Measurements from ENCODE around the gene PAPPA. TPM values are rescaled to one million over a fixed set of nuclear protein-coding genes. Genes with fewer than 3 reads are reported as not detected.

The PAPPA gene
- total RNA-seq, 2 experiments from 2014 or later: not detected

DNA sequence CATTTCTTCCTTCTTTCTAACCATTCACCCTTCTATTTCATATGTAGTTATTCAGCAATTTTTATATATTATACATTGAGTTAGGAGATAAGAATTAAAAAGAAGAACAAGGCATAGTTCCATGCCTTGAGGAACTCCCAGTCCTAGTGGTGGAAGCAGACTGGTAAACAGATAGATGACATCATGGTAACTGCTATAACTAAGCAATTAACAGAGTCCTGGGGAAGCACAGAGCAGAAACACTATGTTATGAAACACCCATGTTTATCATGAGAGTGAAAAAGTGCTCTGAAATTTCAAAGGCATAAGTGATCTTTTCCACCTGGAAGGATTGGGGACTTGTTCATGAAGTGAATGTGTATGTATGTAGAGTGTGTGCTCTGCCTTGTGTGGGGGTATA lies 14.6 kb downstream of the PAPPA start:
- no TSS peak for BruUV-seq (replicated peaks)
- ChIA-PET POLR2A (no interaction called here), CTCF (ENCODE audit: unreplicated experiment) (no interaction called here)

GRCh38 chr9:116172216-116172615 lies 18.6 kb downstream of the PAPPA start:
- no peak for DNase-seq (ENCODE audit: low spot score)
- H3K4me2 ChIP-seq (ENCODE audit: low read length): no peak overlapping the region
- POLR2A ChIA-PET: no interaction called here
- no peaks in the 10 kb centered on the region for H4K20me1 ChIP-seq (ENCODE audit: insufficient read depth, low read length)
- no peaks in the 10 kb centered on the region for H3K9me3 ChIP-seq (ENCODE audit: low read length)
- H3K27ac ChIP-seq (ENCODE audit: low read depth, low read length, poor library complexity, severe bottlenecking): no peak overlapping the region
- no peak overlapping the region for H2AFZ ChIP-seq (ENCODE audit: low read length)
- CTCF ChIA-PET (ENCODE audit: unreplicated experiment): no interaction called here
- BruUV-seq (replicated peaks): no TSS peak
- H3K9me2 ChIP-seq (ENCODE audit: insufficient read depth, low read length): no peaks in the 10 kb centered on the region
- no peaks in the 10 kb centered on the region for H3K79me2 ChIP-seq (ENCODE audit: insufficient read depth, low read depth, low read length)
- no peaks in the 10 kb centered on the region for H3K4me1 ChIP-seq (ENCODE audit: insufficient read depth, low read length, poor library complexity, severe bottlenecking)
- TF ChIP-seq CTCF (conservative IDR thresholded peaks at IDR 0.05; ENCODE audit: low read length) (no peak), EZH2phosphoT487 (IDR thresholded peaks at IDR 0.05; ENCODE audit: borderline replicate concordance, low read depth, low read length) (no peak)
- H3K4me3 ChIP-seq (ENCODE audit: low read depth, low read length, poor library complexity, severe bottlenecking): no peak overlapping the region
- intact Hi-C loops (cut with micrococcal nuclease; ENCODE audit: unreplicated experiment): no loop called here
- no peaks in the 10 kb centered on the region for H3K36me3 ChIP-seq (ENCODE audit: insufficient read depth, low read length)

More for the DNA sequence above, 14.6 kb downstream of the PAPPA start:
- no peak for DNase-seq (ENCODE audit: low spot score)
- no peak overlapping the region for H3K4me2 ChIP-seq (ENCODE audit: low read length)
- no peak overlapping the region for H2AFZ ChIP-seq (ENCODE audit: low read length)
- no peak overlapping the region for H3K27ac ChIP-seq (ENCODE audit: low read depth, low read length, poor library complexity, severe bottlenecking)
- H3K9me2 ChIP-seq (ENCODE audit: insufficient read depth, low read length): no peaks in the 10 kb centered on the region
- H3K79me2 ChIP-seq (ENCODE audit: insufficient read depth, low read depth, low read length): no peaks in the 10 kb centered on the region
- no peak overlapping the region for H3K4me3 ChIP-seq (ENCODE audit: low read depth, low read length, poor library complexity, severe bottlenecking)
- H3K9me3 ChIP-seq (ENCODE audit: low read length): no peaks in the 10 kb centered on the region
- H3K36me3 ChIP-seq (ENCODE audit: insufficient read depth, low read length): no peaks in the 10 kb centered on the region
- H3K4me1 ChIP-seq (ENCODE audit: insufficient read depth, low read length, poor library complexity, severe bottlenecking): no peaks in the 10 kb centered on the region
- intact Hi-C loops (cut with micrococcal nuclease; ENCODE audit: unreplicated experiment): no loop called here
- H4K20me1 ChIP-seq (ENCODE audit: insufficient read depth, low read length): no peaks in the 10 kb centered on the region
- TF ChIP-seq EZH2phosphoT487 (IDR thresholded peaks at IDR 0.05; ENCODE audit: borderline replicate concordance, low read depth, low read length) (no peak), CTCF (conservative IDR thresholded peaks at IDR 0.05; ENCODE audit: low read length) (no peak)

DNA sequence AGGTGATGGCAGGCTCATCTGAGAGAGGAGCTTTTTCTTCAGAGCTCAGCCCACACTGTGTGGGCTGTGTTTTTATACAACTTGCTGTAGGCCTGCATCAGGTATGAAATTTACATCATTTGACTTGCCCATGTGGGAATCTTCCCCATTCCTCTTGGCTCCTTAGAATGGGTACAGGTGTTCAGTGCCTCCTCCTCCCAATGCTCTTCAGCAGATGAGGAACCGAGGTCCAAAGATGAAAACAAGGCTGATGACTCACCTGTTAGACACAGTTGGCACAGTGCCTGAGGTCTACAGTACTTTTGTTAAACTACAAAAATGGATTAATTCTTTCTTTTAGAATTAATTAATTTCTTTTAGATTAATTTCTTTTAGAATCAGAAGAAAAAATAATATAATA lies 20.8 kb downstream of the PAPPA start:
- intact Hi-C loops (cut with micrococcal nuclease; ENCODE audit: unreplicated experiment): no loop called here
- H3K79me2 ChIP-seq (ENCODE audit: insufficient read depth, low read depth, low read length): no peaks in the 10 kb centered on the region
- H2AFZ ChIP-seq (ENCODE audit: low read length): no peak overlapping the region
- no peaks in the 10 kb centered on the region for H3K36me3 ChIP-seq (ENCODE audit: insufficient read depth, low read length)
- no peaks in the 10 kb centered on the region for H3K4me1 ChIP-seq (ENCODE audit: insufficient read depth, low read length, poor library complexity, severe bottlenecking)
- ChIA-PET CTCF (ENCODE audit: unreplicated experiment) (no interaction called here), POLR2A (no interaction called here)
- no peaks in the 10 kb centered on the region for H4K20me1 ChIP-seq (ENCODE audit: insufficient read depth, low read length)
- H3K27ac ChIP-seq (ENCODE audit: low read depth, low read length, poor library complexity, severe bottlenecking): no peak overlapping the region
- no peaks in the 10 kb centered on the region for H3K9me2 ChIP-seq (ENCODE audit: insufficient read depth, low read length)
- no peak overlapping the region for H3K4me2 ChIP-seq (ENCODE audit: low read length)
- no peak overlapping the region for H3K4me3 ChIP-seq (ENCODE audit: low read depth, low read length, poor library complexity, severe bottlenecking)
- TF ChIP-seq CTCF (conservative IDR thresholded peaks at IDR 0.05; ENCODE audit: low read length) (no peak), EZH2phosphoT487 (IDR thresholded peaks at IDR 0.05; ENCODE audit: borderline replicate concordance, low read depth, low read length) (no peak)
- DNase-seq (ENCODE audit: low spot score): no peak
- H3K9me3 ChIP-seq (ENCODE audit: low read length): no peaks in the 10 kb centered on the region
- BruUV-seq (replicated peaks): no TSS peak
